A673 (cell line): ENCODE data around the gene PLD1.

Experiments used
- CTCF ChIP-seq: fragments of 300-800, 200-600 bp; sonication (generic); conservative IDR thresholded peaks from 2 replicates; pipeline ENCODE4 v1.5.1; 2017; ENCODE audit warnings: low read depth, mild to moderate bottlenecking, antibody characterized with exemption, low read length, moderate library complexity, mixed read lengths
- EZH2 ChIP-seq: fragments of 200-600 bp; sonication (generic); IDR thresholded peaks from 2 replicates; pipeline ENCODE4 v1.6.1; 2017; ENCODE audit warnings: borderline replicate concordance, low read depth, mild to moderate bottlenecking, mixed read lengths, antibody characterized with exemption, low read length; ENCODE audit not compliant: poor library complexity, severe bottlenecking

DNA sequence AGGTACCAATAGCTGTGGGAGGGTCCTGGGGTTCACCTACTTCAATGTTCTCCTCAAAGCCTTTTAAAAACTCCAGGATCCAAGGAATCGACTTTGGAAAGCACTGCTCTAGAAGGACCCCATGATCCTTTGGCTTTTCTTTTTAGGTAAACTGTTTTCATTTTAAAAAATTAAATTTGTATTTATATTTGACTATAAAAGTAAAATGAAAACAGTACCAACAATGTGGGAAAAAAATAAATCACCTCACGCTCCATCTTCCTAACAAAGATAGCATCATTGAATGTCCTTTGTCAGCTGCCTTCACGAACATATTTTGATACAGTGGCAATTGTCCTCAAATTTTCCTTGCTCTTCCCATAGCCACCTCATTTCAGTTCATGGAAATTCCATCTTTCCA is 127.5 kb downstream of the PLD1 start:
- TF ChIP-seq CTCF (no peak), EZH2 (no peak)
